ENCODE results near the gene ITGBL1. TPM values are rescaled to one million over a fixed set of nuclear protein-coding genes. Genes with fewer than 3 reads are reported as not detected.

ITGBL1 gene
- total RNA-seq, 4 donors from 2014 or later: 1.3 to 3.5 (median 2.4) TPM

GRCh38 chr13:101648766-101649487 lies 196.5 kb downstream of the ITGBL1 start:
- DNase-seq (ENCODE audit: low spot score) (no peak), ATAC-seq (ENCODE audit: low FRiP score) (no peak)
- TF ChIP-seq, protein P1, sequence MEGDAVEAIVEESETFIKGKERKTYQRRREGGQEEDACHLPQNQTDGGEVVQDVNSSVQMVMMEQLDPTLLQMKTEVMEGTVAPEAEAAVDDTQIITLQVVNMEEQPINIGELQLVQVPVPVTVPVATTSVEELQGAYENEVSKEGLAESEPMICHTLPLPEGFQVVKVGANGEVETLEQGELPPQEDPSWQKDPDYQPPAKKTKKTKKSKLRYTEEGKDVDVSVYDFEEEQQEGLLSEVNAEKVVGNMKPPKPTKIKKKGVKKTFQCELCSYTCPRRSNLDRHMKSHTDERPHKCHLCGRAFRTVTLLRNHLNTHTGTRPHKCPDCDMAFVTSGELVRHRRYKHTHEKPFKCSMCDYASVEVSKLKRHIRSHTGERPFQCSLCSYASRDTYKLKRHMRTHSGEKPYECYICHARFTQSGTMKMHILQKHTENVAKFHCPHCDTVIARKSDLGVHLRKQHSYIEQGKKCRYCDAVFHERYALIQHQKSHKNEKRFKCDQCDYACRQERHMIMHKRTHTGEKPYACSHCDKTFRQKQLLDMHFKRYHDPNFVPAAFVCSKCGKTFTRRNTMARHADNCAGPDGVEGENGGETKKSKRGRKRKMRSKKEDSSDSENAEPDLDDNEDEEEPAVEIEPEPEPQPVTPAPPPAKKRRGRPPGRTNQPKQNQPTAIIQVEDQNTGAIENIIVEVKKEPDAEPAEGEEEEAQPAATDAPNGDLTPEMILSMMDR (IDR thresholded peaks at IDR 0.05): no peak

DNA sequence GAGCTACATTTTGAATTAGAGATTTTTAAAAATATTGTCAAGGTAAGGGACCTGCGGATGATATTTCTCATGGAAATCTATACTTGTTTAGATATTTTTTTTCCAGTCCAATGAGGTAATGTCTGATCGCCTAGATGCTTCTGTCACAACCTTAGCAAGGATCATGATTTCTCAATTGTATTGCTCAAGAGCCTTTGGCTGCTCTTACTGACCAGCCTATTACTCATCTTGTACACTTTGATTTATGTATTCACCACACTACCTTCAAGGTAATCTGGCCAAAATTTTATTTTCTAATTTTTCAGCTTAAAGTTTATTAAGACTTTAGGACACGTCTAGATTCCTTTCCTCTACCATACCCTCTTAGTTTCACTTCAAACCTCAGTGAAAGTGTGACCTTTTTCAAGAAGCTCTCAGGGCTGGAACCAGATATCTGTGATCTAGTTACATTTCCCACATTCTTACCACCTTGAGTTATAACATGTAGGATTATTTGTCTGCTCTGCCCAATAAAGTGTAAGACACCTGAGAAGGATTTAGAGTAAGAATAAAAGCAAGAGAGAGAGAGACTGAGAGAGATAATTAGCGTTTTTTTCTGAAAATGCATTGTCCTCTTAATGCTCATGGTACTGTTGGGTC lies 197.1 kb downstream of the ITGBL1 start:
- no peak for DNase-seq (ENCODE audit: low spot score)
- peak; percentile 96 for ATAC-seq (ENCODE audit: low FRiP score)
- TF ChIP-seq, protein P1 (IDR thresholded peaks at IDR 0.05): no peak

- ATAC-seq (ENCODE audit: low FRiP score): no peak
- TF ChIP-seq, protein P1 (IDR thresholded peaks at IDR 0.05): no peak
- no peak for DNase-seq (ENCODE audit: low spot score)
Observed at GRCh38 chr13:101654883-101655282, 202.4 kb downstream of the ITGBL1 start.

DNA sequence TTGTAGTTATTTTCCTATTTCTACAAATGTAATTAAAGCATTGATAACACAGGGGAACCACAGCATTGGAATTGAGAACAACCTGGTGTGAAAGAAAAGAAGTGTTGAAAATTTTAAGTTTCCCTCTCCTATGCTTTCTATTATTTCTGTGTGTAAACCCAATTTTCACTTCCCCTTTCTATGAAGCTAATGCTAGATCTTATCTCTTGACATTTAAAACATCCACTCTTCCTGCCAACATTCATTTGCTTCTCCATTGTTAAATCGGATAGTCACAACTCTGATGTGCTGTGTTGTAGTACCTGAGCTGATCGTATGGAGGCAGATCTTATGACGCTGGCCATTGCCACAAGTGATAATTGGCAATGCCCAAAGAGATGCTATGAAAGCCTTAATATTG lies 203.0 kb downstream of the ITGBL1 start:
- ATAC-seq (ENCODE audit: low FRiP score): no peak
- DNase-seq (ENCODE audit: low spot score): no peak
- TF ChIP-seq, protein P1 (IDR thresholded peaks at IDR 0.05): no peak

- DNase-seq (ENCODE audit: low spot score) (no peak), ATAC-seq (ENCODE audit: low FRiP score) (no peak)
- TF ChIP-seq, protein P1 (IDR thresholded peaks at IDR 0.05): no peak
Observed at GRCh38 chr13:101660711-101661110, 208.2 kb downstream of the ITGBL1 start.

DNA sequence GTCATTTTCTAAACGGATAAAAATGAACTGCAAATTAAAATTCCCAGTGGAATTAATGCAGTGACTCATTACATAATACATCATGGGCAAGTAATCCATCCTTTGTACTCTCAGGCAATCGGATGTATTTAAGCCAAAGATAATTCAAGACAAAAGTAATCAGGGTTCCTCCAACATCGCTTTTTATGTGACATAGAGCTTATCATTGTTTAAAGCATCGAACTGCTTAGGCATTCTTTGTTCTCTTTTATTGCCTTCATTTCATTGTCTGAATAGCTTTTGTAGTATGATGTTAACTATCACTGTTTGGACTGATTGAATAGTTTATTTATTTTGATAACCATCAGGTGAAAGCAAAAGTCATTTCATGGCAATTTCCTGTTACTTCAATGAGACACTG lies 209.4 kb downstream of the ITGBL1 start:
- no peak for DNase-seq (ENCODE audit: low spot score)
- TF ChIP-seq, protein P1 (IDR thresholded peaks at IDR 0.05): no peak
- no peak for ATAC-seq (ENCODE audit: low FRiP score)
